A673 (cell line): Measurements from ENCODE around the gene HNRNPD.
"Not testable (repeated sequence)": the region's sequence is repeated elsewhere in the genome, so short reads cannot be mapped to it uniquely, and the experiment has no call there.

ENCODE experiments used
- CTCF ChIP-seq: fragments of 300-800, 200-600 bp; sonication (generic); conservative IDR thresholded peaks from 2 replicates; pipeline ENCODE4 v1.5.1; 2017; ENCODE audit warnings: low read depth, mild to moderate bottlenecking, antibody characterized with exemption, low read length, moderate library complexity, mixed read lengths
- EZH2 ChIP-seq: fragments of 200-600 bp; sonication (generic); IDR thresholded peaks from 2 replicates; pipeline ENCODE4 v1.6.1; 2017; ENCODE audit warnings: borderline replicate concordance, low read depth, mild to moderate bottlenecking, mixed read lengths, antibody characterized with exemption, low read length; ENCODE audit not compliant: poor library complexity, severe bottlenecking

- TF ChIP-seq EZH2, CTCF: not testable (repeated sequence)
These were observed 7.4 kb downstream of the HNRNPD start for GRCh38 chr4:82366431-82366830.
